ENCODE results near the gene OR10A6.

The OR10A6 gene

GRCh38 chr11:7931168-7931567, at the start of gene OR10A6:
OR10A6 (minus strand) TSS chr11:7931268; CDS start chr11:7928662, 2,606 bp downstream.
- DNase-seq (ENCODE audit: low spot score) = no peak

GRCh38 chr11:7977232-7977917, 46.3 kb upstream of the OR10A6 start:
- no peak for DNase-seq (ENCODE audit: low spot score)

- no peak for DNase-seq (ENCODE audit: low spot score)
Measured at GRCh38 chr11:7974668-7975067, 43.6 kb upstream of the OR10A6 start.

- no peak for DNase-seq (ENCODE audit: low spot score)
Measured at GRCh38 chr11:7973011-7973410, 41.9 kb upstream of the OR10A6 start.

GRCh38 chr11:7971846-7972245, 40.8 kb upstream of the OR10A6 start:
- no peak for DNase-seq (ENCODE audit: low spot score)

GRCh38 chr11:7969756-7970646, 38.9 kb upstream of the OR10A6 start:
- no peak for DNase-seq (ENCODE audit: low spot score)

- no peak for DNase-seq (ENCODE audit: low spot score)
Measured at GRCh38 chr11:7968686-7969085, 37.6 kb upstream of the OR10A6 start.

GRCh38 chr11:7967826-7968225, 36.8 kb upstream of the OR10A6 start:
- no peak for DNase-seq (ENCODE audit: low spot score)

GRCh38 chr11:7967097-7967496, 36.0 kb upstream of the OR10A6 start:
- no peak for DNase-seq (ENCODE audit: low spot score)

GRCh38 chr11:7965386-7965785, 34.3 kb upstream of the OR10A6 start, which contains the start of gene NLRP10:
NLRP10 (minus strand) TSS chr11:7965447; CDS start chr11:7963495, 1,952 bp downstream.
- no peak for DNase-seq (ENCODE audit: low spot score)

GRCh38 chr11:7964873-7965272, 33.8 kb upstream of the OR10A6 start:
- DNase-seq (ENCODE audit: low spot score) = no peak

- DNase-seq (ENCODE audit: low spot score) = no peak
Measured at GRCh38 chr11:7964261-7964660, 33.2 kb upstream of the OR10A6 start.

- no peak for DNase-seq (ENCODE audit: low spot score)
Measured at GRCh38 chr11:7955191-7955590, 24.1 kb upstream of the OR10A6 start.

- no peak for DNase-seq (ENCODE audit: low spot score)
Measured at GRCh38 chr11:7949934-7950333, 18.9 kb upstream of the OR10A6 start.

- DNase-seq (ENCODE audit: low spot score) = no peak
Measured at GRCh38 chr11:7944123-7944522, 13.1 kb upstream of the OR10A6 start.

- DNase-seq (ENCODE audit: low spot score) = no peak
Measured at GRCh38 chr11:7941608-7942007, 10.5 kb upstream of the OR10A6 start, which contains the start of gene OR10A3. OR10A3 (minus strand) TSS chr11:7941708; CDS start chr11:7939520, 2,188 bp downstream.

GRCh38 chr11:7941146-7941545, 10.1 kb upstream of the OR10A6 start:
- DNase-seq (ENCODE audit: low spot score) = no peak

- DNase-seq (ENCODE audit: low spot score) = no peak
Measured at GRCh38 chr11:7936615-7937014, 5.5 kb upstream of the OR10A6 start.

GRCh38 chr11:7927635-7928034, 3.4 kb downstream of the OR10A6 start:
- no peak for DNase-seq (ENCODE audit: low spot score)

GRCh38 chr11:7924536-7924935, 6.5 kb downstream of the OR10A6 start:
- DNase-seq (ENCODE audit: low spot score) = no peak

- DNase-seq (ENCODE audit: low spot score) = no peak
Measured at GRCh38 chr11:7918141-7918540, 12.9 kb downstream of the OR10A6 start.

- no peak for DNase-seq (ENCODE audit: low spot score)
Measured at GRCh38 chr11:7911011-7911410, 20.1 kb downstream of the OR10A6 start.

GRCh38 chr11:7910286-7910788, 20.7 kb downstream of the OR10A6 start:
- DNase-seq (ENCODE audit: low spot score) = no peak
